Measurements from ENCODE around the gene MAGI1.

MAGI1 gene

GRCh38 chr3:65664931-65665330 is 373.8 kb downstream of the MAGI1 start:
- no peak for DNase-seq (ENCODE audit: low read depth)

- no peak for DNase-seq (ENCODE audit: low read depth)
Measured at GRCh38 chr3:65664446-65664845, 374.3 kb downstream of the MAGI1 start.

GRCh38 chr3:65662095-65662494 is 376.6 kb downstream of the MAGI1 start:
- DNase-seq (ENCODE audit: low read depth), result no peak

GRCh38 chr3:65660000-65660598 is 378.6 kb downstream of the MAGI1 start:
- no peak for DNase-seq (ENCODE audit: low read depth)

- no peak for DNase-seq (ENCODE audit: low read depth)
Measured at GRCh38 chr3:65659396-65659795, 379.3 kb downstream of the MAGI1 start.

- no peak for DNase-seq (ENCODE audit: low read depth)
Measured at GRCh38 chr3:65658401-65658800, 380.3 kb downstream of the MAGI1 start.

- no peak for DNase-seq (ENCODE audit: low read depth)
Measured at GRCh38 chr3:65655061-65655460, 383.7 kb downstream of the MAGI1 start.

GRCh38 chr3:65653731-65654130 is 385.0 kb downstream of the MAGI1 start:
- DNase-seq (ENCODE audit: low read depth), result no peak

GRCh38 chr3:65650247-65650646 is 388.5 kb downstream of the MAGI1 start:
- DNase-seq (ENCODE audit: low read depth), result no peak

GRCh38 chr3:65647369-65647768 is 391.3 kb downstream of the MAGI1 start:
- no peak for DNase-seq (ENCODE audit: low read depth)

- no peak for DNase-seq (ENCODE audit: low read depth)
Measured at GRCh38 chr3:65642883-65643282, 395.8 kb downstream of the MAGI1 start.

GRCh38 chr3:65641777-65642176 is 396.9 kb downstream of the MAGI1 start:
- DNase-seq (ENCODE audit: low read depth), result no peak

- no peak for DNase-seq (ENCODE audit: low read depth)
Measured at GRCh38 chr3:65641045-65641444, 397.7 kb downstream of the MAGI1 start.

GRCh38 chr3:65639444-65639843 is 399.3 kb downstream of the MAGI1 start:
- no peak for DNase-seq (ENCODE audit: low read depth)

- DNase-seq (ENCODE audit: low read depth), result no peak
Measured at GRCh38 chr3:65638301-65638700, 400.4 kb downstream of the MAGI1 start.

GRCh38 chr3:65636326-65636725 is 402.4 kb downstream of the MAGI1 start:
- no peak for DNase-seq (ENCODE audit: low read depth)

- no peak for DNase-seq (ENCODE audit: low read depth)
Measured at GRCh38 chr3:65635657-65636056, 403.1 kb downstream of the MAGI1 start.

- DNase-seq (ENCODE audit: low read depth), result no peak
Measured at GRCh38 chr3:65633018-65633638, 405.6 kb downstream of the MAGI1 start.

- DNase-seq (ENCODE audit: low read depth), result no peak
Measured at GRCh38 chr3:65632414-65632813, 406.3 kb downstream of the MAGI1 start.

GRCh38 chr3:65628978-65629377 is 409.7 kb downstream of the MAGI1 start:
- no peak for DNase-seq (ENCODE audit: low read depth)

- no peak for DNase-seq (ENCODE audit: low read depth)
Measured at GRCh38 chr3:65627062-65627461, 411.7 kb downstream of the MAGI1 start.

- no peak for DNase-seq (ENCODE audit: low read depth)
Measured at GRCh38 chr3:65625305-65625704, 413.4 kb downstream of the MAGI1 start.

GRCh38 chr3:65623362-65623761 is 415.4 kb downstream of the MAGI1 start:
- no peak for DNase-seq (ENCODE audit: low read depth)

GRCh38 chr3:65619888-65620287 is 418.8 kb downstream of the MAGI1 start:
- no peak for DNase-seq (ENCODE audit: low read depth)

Data from stimulated activated CD8-positive, alpha-beta memory T cell treated with anti-CD3 and anti-CD28 coated beads, Interleukin-15, amount 100 ng/mL, for 24 hours (primary cell).